Breast epithelium (tissue), 3 donors: Measurements from ENCODE around the gene MGAT3.

Source experiments
- CTCF ChIP-seq, 3 donors: fragments of 450-650 bp; IDR thresholded peaks; one replicate each; pipeline ENCODE4 v1.5.1; 2016 to 2017; ENCODE audit warnings: antibody characterized with exemption in 3 of 3, mild to moderate bottlenecking in 3 of 3, moderate library complexity in 3 of 3
- POLR2A ChIP-seq: fragments of 450-650 bp; IDR thresholded peaks from one replicate; pipeline ENCODE4 v1.6.1; 2016; ENCODE audit warnings: antibody characterized with exemption, mild to moderate bottlenecking, moderate library complexity
- POLR2AphosphoS5 ChIP-seq, 3 donors: sonication (generic); formaldehyde crosslinking; IDR thresholded peaks; one replicate each; pipeline ENCODE4 v1.6.1; 2017; ENCODE audit warnings: antibody characterized with exemption in 3 of 3

- TF ChIP-seq CTCF (IDR thresholded peaks at IDR 0.05) (no peak), POLR2A (no peak), POLR2AphosphoS5 (IDR thresholded peaks at IDR 0.05) (no peak)
These were observed 42.0 kb downstream of the MGAT3 start for GRCh38 chr22:39498802-39499201.
